GM21723 (cell line): ENCODE measurements around the gene SPINK9.
A peak's percentile ranks its signal among the peaks of the same experiment; 100 is the strongest.
"Not testable (repeated sequence)": the region's sequence is repeated elsewhere in the genome, so short reads cannot be mapped to it uniquely, and the experiment has no call there.

ENCODE experiments used
- ATAC-seq: cut with Tn5 transposase; IDR thresholded peaks from one replicate; pipeline ENCODE4 v1.9.1; 2021; ENCODE audit warnings: mild to moderate bottlenecking, moderate library complexity; ENCODE audit not compliant: unreplicated experiment

The SPINK9 gene

GRCh38 chr5:148335259-148335658 is at the start of gene SPINK9:
Gene SPINK9, plus strand, starts transcription at chr5:148335559. Its CDS starts 55 bp downstream, at chr5:148335614.
- no peak for ATAC-seq

GRCh38 chr5:148290271-148291195 is 44.8 kb upstream of the SPINK9 start:
- ATAC-seq = no peak

- no peak for ATAC-seq
These were observed 37.6 kb upstream of the SPINK9 start for GRCh38 chr5:148297731-148298130.

- no peak for ATAC-seq
These were observed 28.9 kb upstream of the SPINK9 start for GRCh38 chr5:148306446-148306845.

DNA sequence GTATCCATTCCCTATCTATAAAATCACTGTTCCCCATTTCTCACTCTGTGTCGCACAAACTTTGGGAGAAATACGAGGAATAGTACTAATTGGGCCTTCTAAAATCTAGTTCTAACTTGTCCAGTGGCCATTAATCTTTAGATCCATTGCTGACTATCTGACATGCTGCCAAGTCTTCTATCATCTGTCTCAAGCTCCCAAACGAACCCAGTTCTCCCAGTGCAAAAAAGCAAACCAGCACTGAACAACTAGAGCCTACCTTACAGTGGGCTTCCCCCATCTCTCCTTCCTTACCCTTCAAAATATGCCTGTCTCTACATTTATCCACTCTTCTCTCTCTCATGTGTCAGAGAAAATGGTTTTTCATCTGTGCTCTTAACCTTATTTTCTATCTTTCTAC is 26.3 kb upstream of the SPINK9 start:
- no peak for ATAC-seq

GRCh38 chr5:148309746-148310145 is 25.6 kb upstream of the SPINK9 start:
- ATAC-seq = no peak

- ATAC-seq = no peak
These were observed 23.9 kb upstream of the SPINK9 start for GRCh38 chr5:148311484-148311883.

DNA sequence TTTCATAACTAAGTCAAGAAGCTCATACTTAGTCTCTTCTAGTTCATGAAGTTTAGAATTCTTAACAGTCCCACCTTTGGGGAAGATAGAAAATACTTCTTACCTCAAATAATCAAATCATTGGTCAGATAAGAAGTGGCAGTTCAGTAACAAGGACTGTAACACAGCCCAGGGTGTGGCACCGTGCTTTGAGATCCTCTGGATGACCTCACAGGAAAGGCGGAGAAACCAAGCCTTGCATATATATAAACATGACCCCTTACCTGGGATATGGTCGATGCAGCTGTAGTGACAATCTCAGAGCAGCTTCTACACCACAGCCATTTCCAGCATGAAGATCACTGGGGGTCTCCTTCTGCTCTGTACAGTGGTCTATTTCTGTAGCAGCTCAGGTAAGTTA is 23.2 kb upstream of the SPINK9 start, which contains the start of gene SPINK7:
SPINK7 (plus strand) TSS at position 271 of the 400 bp plus-strand sequence; CDS start at position 332, 61 bp downstream.
- no peak for ATAC-seq

- ATAC-seq = no peak
These were observed 21.2 kb upstream of the SPINK9 start for GRCh38 chr5:148314187-148314586.

GRCh38 chr5:148314731-148315130 is 20.6 kb upstream of the SPINK9 start:
- ATAC-seq = no peak

- ATAC-seq = not testable (repeated sequence)
These were observed 15.1 kb upstream of the SPINK9 start for GRCh38 chr5:148320011-148320963.

DNA sequence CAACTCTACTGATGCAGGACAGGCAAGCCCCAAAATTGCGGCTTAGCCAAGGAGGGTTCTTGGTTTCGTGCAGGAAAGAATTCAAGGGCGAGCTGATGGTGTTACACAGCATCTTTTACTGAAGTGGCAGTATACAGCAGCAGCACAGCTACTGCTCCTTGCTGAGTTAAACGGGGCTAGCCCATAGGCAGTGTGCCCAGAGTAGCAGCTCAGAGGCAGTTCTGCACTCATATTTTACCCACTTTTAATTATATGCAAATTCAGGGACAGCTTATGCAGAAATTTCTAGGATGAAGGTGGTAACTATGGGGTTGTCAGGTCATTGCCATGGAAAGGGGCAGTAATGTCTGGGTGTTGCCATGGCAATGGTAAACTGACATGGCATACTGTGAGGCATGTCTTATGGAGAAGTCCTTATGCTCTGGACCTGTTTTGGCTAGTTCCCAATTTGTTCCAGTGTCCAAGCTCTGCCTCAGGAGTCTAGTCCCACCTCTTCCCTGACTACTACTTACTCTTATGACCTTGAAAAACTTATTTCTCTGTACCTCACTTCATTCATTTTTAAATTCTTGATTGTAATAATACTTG is 2.0 kb upstream of the SPINK9 start:
- no peak for ATAC-seq

DNA sequence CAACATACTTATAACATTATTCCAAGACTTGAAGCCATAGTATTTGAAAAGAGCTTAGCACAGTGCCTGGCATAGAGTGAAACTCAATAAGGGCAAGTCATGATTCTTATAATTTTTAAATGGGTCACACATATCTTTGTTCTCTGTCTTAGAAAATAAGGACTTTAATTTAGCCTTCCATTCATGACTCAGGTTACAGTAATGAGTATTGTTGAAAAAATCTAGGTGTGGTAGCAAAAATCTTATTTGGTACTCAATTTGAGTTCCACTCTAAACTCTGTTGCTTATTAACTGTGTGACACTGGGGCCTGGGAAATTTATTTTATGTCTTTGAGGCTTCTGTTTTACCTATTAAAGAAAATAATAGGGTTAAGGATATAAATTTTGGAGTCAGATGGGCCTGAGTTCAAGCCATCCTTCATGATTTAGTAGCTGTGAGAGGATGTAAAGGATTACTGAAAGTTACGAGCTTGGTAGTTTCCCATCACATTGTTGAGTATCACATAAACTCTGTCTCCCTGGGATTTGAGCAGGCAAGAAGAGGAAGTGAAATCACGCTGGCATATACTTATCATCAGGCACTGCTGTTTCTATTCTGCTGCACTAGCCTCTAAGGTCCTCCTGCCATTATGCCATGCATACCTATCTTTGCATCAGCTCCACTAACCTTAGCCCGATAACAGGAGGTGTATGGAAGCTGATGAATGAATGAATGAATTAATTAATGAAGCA is 1.5 kb downstream of the SPINK9 start:
- peak; percentile 84 for ATAC-seq

DNA sequence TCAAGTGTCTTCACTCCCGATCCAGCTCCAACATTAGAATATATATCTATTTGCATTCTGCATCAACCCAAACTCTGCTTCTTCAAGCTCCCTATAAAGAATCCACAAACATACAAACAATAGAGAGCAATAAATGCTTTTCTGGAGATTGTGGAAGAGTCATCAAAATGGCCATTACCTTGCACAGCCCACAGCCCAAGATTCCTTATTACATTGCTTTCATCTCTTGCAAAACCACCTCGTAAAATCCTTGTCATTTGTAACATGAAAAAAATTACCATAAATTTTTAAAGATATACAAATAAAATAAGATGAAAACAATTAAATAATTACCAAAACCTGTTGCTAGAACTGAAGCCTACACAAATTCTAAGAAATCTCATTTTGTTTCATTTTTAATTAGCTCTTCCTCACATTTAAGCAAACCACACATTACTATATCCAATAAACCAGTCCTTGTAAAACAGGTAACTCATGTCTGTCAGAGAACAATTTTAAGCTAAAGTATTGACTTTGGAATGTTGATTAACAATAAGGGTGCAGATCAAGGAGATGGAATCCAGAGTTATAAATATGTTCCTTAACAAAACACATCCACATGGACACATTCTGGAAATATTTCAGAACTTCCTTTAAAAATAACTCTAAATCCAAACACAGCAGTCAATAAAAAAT is 7.1 kb downstream of the SPINK9 start:
- no peak for ATAC-seq

DNA sequence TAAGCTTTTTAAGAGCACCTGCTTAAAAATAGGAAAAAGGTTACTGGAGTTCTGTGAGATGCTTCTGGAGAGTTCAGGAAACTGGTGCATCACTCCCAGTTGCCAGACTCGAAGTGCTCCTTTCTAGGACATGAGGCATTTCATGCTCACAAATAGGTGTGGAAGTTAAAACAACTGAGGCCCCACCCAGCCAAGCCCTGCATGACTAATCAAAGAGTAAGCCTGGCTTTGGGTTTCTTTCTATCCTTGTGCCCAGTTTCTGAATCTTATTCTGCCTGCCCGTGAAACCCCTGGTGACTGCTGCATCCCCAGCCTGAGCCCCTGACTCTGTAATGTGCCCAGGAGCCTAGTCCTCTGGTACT is 7.7 kb downstream of the SPINK9 start:
- ATAC-seq = no peak

GRCh38 chr5:148343603-148344487 is 8.5 kb downstream of the SPINK9 start:
- no peak for ATAC-seq

- no peak for ATAC-seq
These were observed 12.3 kb downstream of the SPINK9 start for GRCh38 chr5:148347706-148348105.

- ATAC-seq = no peak
These were observed 17.3 kb downstream of the SPINK9 start for GRCh38 chr5:148352696-148353095.

DNA sequence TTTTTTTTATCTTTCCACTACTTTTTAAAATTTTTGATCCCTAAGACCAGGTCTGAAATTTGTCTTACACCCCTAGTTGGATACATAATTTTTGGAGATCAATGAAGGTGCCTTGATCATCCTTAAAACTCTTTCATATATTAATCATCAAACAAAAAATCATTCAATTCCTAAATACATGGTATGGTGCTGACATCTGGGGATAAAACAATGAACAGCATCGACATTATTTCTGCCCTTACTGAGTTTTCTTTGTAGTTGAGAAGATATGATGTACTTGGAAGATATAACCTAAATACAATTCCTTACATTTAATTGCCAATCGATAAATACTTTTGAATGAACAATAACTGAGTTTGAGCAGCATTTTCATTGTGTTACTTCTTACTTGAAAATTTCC is 18.3 kb downstream of the SPINK9 start:
- no peak for ATAC-seq
